Neutrophil (primary cell): ENCODE results near the gene PADI1.

Experiments used
- H3K27ac ChIP-seq: fragments of 200-600 bp; sonication (generic); 2 replicates; pipeline ENCODE4 v1.5.1; 2016; ENCODE audit warnings: mild to moderate bottlenecking, moderate library complexity
- H3K27me3 ChIP-seq: fragments of 200-600 bp; sonication (generic); 2 replicates; pipeline ENCODE4 v1.6.0; 2016; ENCODE audit warnings: mild to moderate bottlenecking
- H3K36me3 ChIP-seq: fragments of 200-600 bp; sonication (generic); 2 replicates; pipeline ENCODE4 v1.5.1; 2017
- H3K4me1 ChIP-seq, 2 experiments: fragments of 200-600 bp in 1 of 2; sonication (generic) in 1 of 2; 1 replicate in 1 of 2; 2 replicates in 1 of 2; pipeline versions ENCODE4 v1.5.1 to v1.6.1; 2013 to 2016; ENCODE audit warnings: low read depth in 1 of 2, low read length in 1 of 2, mild to moderate bottlenecking in 1 of 2, moderate library complexity in 1 of 2; ENCODE audit not compliant: control insufficient read depth in 1 of 2, insufficient read depth in 1 of 2
- H3K4me3 ChIP-seq, 2 experiments: fragments of 200-600 bp in 1 of 2; sonication (generic) in 1 of 2; 1 replicate in 1 of 2; 2 replicates in 1 of 2; pipeline ENCODE4 v1.5.1; 2013 to 2016; ENCODE audit warnings: low read depth in 1 of 2, low read length in 1 of 2, mild to moderate bottlenecking in 1 of 2, moderate library complexity in 1 of 2
- H3K9me3 ChIP-seq: fragments of 200-600 bp; sonication (generic); 2 replicates; pipeline ENCODE4 v1.5.1; 2016
- TF ChIP-seq, protein P1 (sequence below): fragments of 200-600 bp; sonication (generic); IDR thresholded peaks from 2 replicates; pipeline ENCODE4 v1.5.1; 2016; ENCODE audit warnings: antibody characterized with exemption

Gene PADI1

DNA sequence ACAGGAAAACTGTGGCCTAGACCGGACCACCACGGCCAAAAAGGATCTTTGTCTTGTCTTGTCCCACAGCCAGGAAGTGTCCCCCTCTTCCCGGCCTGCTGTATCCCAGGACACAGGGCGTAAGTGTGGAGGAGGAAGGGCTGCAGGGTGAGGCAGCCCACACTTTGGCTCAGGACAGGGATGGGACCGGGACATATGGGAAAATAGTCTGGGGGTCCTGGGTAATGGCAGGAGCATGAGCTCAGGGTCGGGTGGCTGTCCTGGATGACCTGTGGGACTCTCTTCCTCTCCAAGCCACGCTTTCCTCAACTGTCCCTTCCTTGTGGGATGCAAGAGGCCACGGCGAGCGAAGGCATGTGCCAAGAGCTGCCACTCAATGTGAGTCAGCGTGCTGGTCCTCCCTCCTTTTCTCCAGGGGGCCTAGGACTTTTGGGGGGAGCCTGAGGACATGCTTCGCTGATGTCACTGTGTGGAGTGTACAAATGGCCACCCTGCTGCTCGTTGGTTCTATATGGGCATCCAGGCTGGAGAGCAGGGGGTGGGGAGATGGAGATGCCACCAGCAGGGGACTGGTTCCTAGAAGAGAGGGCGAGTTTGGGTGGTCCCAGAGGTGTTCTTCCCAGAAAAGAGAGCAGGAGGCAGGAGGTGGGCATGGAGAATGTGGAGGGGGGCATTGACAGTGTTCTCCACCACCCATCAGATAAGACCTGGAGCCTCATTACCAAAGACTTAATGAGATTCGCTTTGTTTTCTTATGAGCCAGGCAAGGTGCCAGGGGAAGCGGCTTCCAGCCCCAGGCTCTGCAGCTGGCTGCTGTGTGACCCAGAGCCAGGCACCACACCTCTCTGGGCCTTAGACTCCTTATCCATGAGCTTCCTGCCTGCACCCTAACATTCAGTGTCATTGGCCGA, 11.5 kb upstream of the PADI1 start:
- H3K9me3 ChIP-seq: peaks cover 6% of the 10 kb centered on the region
- no peaks in the 10 kb centered on the region for H3K4me1 ChIP-seq
- H3K36me3 ChIP-seq: no peaks in the 10 kb centered on the region
- no peaks in the 10 kb centered on the region for H3K27me3 ChIP-seq
- TF ChIP-seq, protein P1, sequence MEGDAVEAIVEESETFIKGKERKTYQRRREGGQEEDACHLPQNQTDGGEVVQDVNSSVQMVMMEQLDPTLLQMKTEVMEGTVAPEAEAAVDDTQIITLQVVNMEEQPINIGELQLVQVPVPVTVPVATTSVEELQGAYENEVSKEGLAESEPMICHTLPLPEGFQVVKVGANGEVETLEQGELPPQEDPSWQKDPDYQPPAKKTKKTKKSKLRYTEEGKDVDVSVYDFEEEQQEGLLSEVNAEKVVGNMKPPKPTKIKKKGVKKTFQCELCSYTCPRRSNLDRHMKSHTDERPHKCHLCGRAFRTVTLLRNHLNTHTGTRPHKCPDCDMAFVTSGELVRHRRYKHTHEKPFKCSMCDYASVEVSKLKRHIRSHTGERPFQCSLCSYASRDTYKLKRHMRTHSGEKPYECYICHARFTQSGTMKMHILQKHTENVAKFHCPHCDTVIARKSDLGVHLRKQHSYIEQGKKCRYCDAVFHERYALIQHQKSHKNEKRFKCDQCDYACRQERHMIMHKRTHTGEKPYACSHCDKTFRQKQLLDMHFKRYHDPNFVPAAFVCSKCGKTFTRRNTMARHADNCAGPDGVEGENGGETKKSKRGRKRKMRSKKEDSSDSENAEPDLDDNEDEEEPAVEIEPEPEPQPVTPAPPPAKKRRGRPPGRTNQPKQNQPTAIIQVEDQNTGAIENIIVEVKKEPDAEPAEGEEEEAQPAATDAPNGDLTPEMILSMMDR: no peak
- H3K4me3 ChIP-seq: no peak overlapping the region
- no peak overlapping the region for H3K27ac ChIP-seq

- Histone ChIP-seq H3K4me1 (no peaks in the 10 kb centered on the region), H3K4me3 (no peak overlapping the region), H3K27ac (no peak overlapping the region), H3K27me3 (no peaks in the 10 kb centered on the region), H3K9me3 (peaks cover 6% of the 10 kb centered on the region), H3K36me3 (no peaks in the 10 kb centered on the region)
- TF ChIP-seq, protein P1: no peak
These were observed 10.8 kb upstream of the PADI1 start for GRCh38 chr1:17194133-17194475.

GRCh38 chr1:17194615-17195528, 10.1 kb upstream of the PADI1 start:
- H3K9me3 ChIP-seq: peaks cover 6% of the 10 kb centered on the region
- no peaks in the 10 kb centered on the region for H3K36me3 ChIP-seq
- TF ChIP-seq, protein P1: no peak
- H3K27ac ChIP-seq: no peak overlapping the region
- H3K27me3 ChIP-seq: no peaks in the 10 kb centered on the region
- no peak overlapping the region for H3K4me3 ChIP-seq
- H3K4me1 ChIP-seq: no peaks in the 10 kb centered on the region

- Histone ChIP-seq H3K27ac (no peak overlapping the region), H3K27me3 (no peaks in the 10 kb centered on the region), H3K9me3 (peaks cover 6% of the 10 kb centered on the region), H3K4me1 (no peaks in the 10 kb centered on the region), H3K4me3 (no peak overlapping the region), H3K36me3 (no peaks in the 10 kb centered on the region)
- TF ChIP-seq, protein P1: no peak
These were observed 9.2 kb upstream of the PADI1 start for GRCh38 chr1:17195731-17196130.

DNA sequence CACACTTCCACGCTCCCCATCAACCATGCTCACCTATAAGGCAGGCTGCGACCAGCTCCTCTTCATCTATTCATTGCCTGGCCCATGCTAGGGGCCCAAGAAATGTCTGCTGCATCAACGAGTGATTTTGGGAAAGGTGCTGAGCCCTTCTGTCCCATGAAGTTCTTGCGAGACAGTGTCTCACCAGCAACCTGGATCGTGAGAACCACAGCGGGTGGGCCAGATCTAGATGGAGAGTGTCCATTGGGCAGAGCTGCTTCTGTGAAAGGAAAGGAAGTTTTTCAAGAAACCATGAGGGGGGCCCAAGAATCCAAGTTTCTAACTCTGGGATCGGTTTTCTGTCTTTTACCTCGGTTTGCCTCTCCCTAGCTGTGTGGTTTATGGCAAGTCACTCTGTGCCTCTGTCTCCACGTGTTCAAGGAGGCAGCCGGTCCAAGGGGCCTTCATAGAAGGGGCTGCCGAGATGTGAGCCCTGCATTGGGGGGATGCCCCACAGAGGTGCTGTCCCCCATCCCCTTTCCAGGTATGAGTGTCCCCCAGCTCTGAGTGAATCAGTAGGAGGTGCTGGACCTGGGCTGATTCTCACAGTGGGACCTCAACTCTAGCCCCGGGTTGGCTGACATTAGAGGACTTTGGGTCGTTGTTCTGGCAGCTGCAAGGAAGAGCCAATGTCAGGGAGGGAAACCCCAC, 8.3 kb upstream of the PADI1 start:
- Histone ChIP-seq H3K27ac (no peak overlapping the region), H3K4me1 (no peaks in the 10 kb centered on the region), H3K4me3 (no peak overlapping the region), H3K27me3 (no peaks in the 10 kb centered on the region), H3K36me3 (no peaks in the 10 kb centered on the region), H3K9me3 (peaks cover 6% of the 10 kb centered on the region)
- TF ChIP-seq, protein P1: no peak
